HCT116 (cell line): Measurements from ENCODE around the gene THRAP3. TPM values are rescaled to one million over a fixed set of nuclear protein-coding genes. Genes with fewer than 3 reads are reported as not detected.

Experiments used
- ATAC-seq: fragments of 200-7000 bp; cut with Tn5 transposase; 2 replicates; pipeline ENCODE4 v1.9.1; 2020; ENCODE audit warnings: mild to moderate bottlenecking, moderate library complexity
- BruUV-seq: library from RNA; stranded (reverse); fragments of 400-500 nt; replicated peaks from 2 replicates; lab custom pipeline; 2021; lab: Mats Ljungman, UMichigan
- CTCF ChIA-PET: fragments of 300-600 bp; sonication (Branson Sonifier 250); formaldehyde crosslinking; loops from one replicate; lab custom pipeline; 2021; ENCODE audit warnings: antibody characterized with exemption; lab: Charles Lee
- POLR2A ChIA-PET: fragments of 300-600, 350-600 bp; sonication (Branson Sonifier 250); formaldehyde crosslinking; loops from one replicate; lab custom pipeline; 2021; ENCODE audit warnings: antibody characterized with exemption; lab: Charles Lee
- RAD21 ChIA-PET, 2 experiments: fragments of 300-600 bp; sonication (Branson Sonifier 250); formaldehyde crosslinking; loops; one replicate each; lab custom pipeline; 2023; ENCODE audit warnings: low total read pairs in 2 of 2; ENCODE audit not compliant: uncharacterized antibody in 2 of 2, unreplicated experiment in 2 of 2, low non-redundant PET in 1 of 2; lab: Charles Lee
- DNase-seq: peaks from one replicate; pipeline ENCODE4 v3.0.0-alpha.2; 2010; ENCODE audit warnings: low read depth, low spot score
- H2AFZ ChIP-seq: fragments of 200-600 bp; shearing (Covaris generic), sonication (generic); 2 replicates; pipeline ENCODE4 v1.6.1; 2017; ENCODE audit warnings: low read depth, mixed run types, mixed read lengths, antibody characterized with exemption, low read length; ENCODE audit not compliant: poor library complexity, severe bottlenecking
- H3K27ac ChIP-seq: 2 replicates; pipeline ENCODE4 v1.5.1; 2012; ENCODE audit warnings: low read depth, low read length
- H3K27me3 ChIP-seq: fragments of 200-600 bp; sonication (generic); 2 replicates; pipeline ENCODE4 v1.6.1; 2016; ENCODE audit warnings: mixed run types, low read length, mixed read lengths; ENCODE audit not compliant: insufficient read depth
- H3K36me3 ChIP-seq, 2 experiments: fragments of 200-500 bp in 1 of 2; fragments of 200-600 bp in 1 of 2; sonication (Bioruptor generic) in 1 of 2; sonication (generic) in 1 of 2; 2 replicates each; pipeline versions ENCODE4 v1.5.1 to v1.6.1; 2014 to 2016; ENCODE audit warnings: low read length in 2 of 2, inconsistent platforms in 1 of 2, mixed read lengths in 1 of 2, mixed run types in 1 of 2; ENCODE audit not compliant: insufficient read depth in 2 of 2, control insufficient read depth in 1 of 2
- H3K4me1 ChIP-seq, 2 experiments: fragments of 200-600 bp in 1 of 2; sonication (generic) in 1 of 2; 2 replicates each; pipeline versions ENCODE4 v1.5.1 to v1.6.1; 2012 to 2017; ENCODE audit warnings: low read length in 2 of 2, inconsistent platforms in 1 of 2, mild to moderate bottlenecking in 1 of 2, mixed read lengths in 1 of 2, mixed run types in 1 of 2, moderate library complexity in 1 of 2; ENCODE audit not compliant: insufficient read depth in 2 of 2, control insufficient read depth in 1 of 2
- H3K4me2 ChIP-seq: fragments of 200-600 bp; sonication (generic); 2 replicates; pipeline ENCODE4 v1.6.1; 2017; ENCODE audit warnings: mixed run types, low read length, mixed read lengths
- H3K4me3 ChIP-seq, 2 experiments: fragments of 200-600 bp in 1 of 2; sonication (generic) in 1 of 2; replicated peaks in 1 of 2; 2 replicates each; pipeline ENCODE4 v1.5.1; 2011 to 2016; ENCODE audit warnings: low read length in 2 of 2, control low read depth in 1 of 2, low read depth in 1 of 2, mild to moderate bottlenecking in 1 of 2, mixed read lengths in 1 of 2, mixed run types in 1 of 2
- H3K79me2 ChIP-seq: fragments of 200-600 bp; sonication (generic); 2 replicates; pipeline ENCODE4 v1.6.1; 2017; ENCODE audit warnings: mild to moderate bottlenecking, mixed run types, low read length, moderate library complexity, mixed read lengths; ENCODE audit not compliant: insufficient read depth
- H3K9ac ChIP-seq: fragments of 200-600 bp; sonication (generic); 2 replicates; pipeline ENCODE4 v1.6.1; 2016; ENCODE audit warnings: low read length, mixed read lengths
- H3K9me2 ChIP-seq: fragments of 200-600 bp; sonication (generic), shearing (Covaris generic); 2 replicates; pipeline ENCODE4 v1.6.1; 2017; ENCODE audit warnings: mixed run types, mild to moderate bottlenecking, moderate library complexity; ENCODE audit not compliant: insufficient read depth
- H3K9me3 ChIP-seq, 2 experiments: fragments of 200-500 bp in 1 of 2; fragments of 200-600 bp in 1 of 2; sonication (Bioruptor generic) in 1 of 2; sonication (generic) in 1 of 2; 2 replicates each; pipeline ENCODE4 v1.6.1; 2014 to 2017; ENCODE audit warnings: low read length in 2 of 2, mixed read lengths in 2 of 2, inconsistent platforms in 1 of 2, low read depth in 1 of 2, mild to moderate bottlenecking in 1 of 2, mixed run types in 1 of 2, moderate library complexity in 1 of 2; ENCODE audit not compliant: control insufficient read depth in 1 of 2, insufficient read depth in 1 of 2
- H4K20me1 ChIP-seq: fragments of 200-600 bp; sonication (generic), shearing (Covaris generic); 2 replicates; pipeline ENCODE4 v1.6.1; 2017; ENCODE audit warnings: mixed run types, mild to moderate bottlenecking, moderate library complexity; ENCODE audit not compliant: insufficient read depth
- CBX3 ChIP-seq: IDR thresholded peaks from 2 replicates; pipeline ENCODE4 v1.6.1; 2012; ENCODE audit warnings: low read depth
- CEBPB ChIP-seq: IDR thresholded peaks from 2 replicates; pipeline ENCODE4 v1.6.1; 2012; ENCODE audit warnings: low read depth
- EGR1 ChIP-seq: IDR thresholded peaks from 2 replicates; pipeline ENCODE4 v1.6.1; 2012; ENCODE audit warnings: low read depth
- ELF1 ChIP-seq: IDR thresholded peaks from 2 replicates; pipeline ENCODE4 v1.6.1; 2012; ENCODE audit warnings: low read depth, borderline replicate concordance
- EZH2 ChIP-seq: fragments of 200-600 bp; sonication (generic); IDR thresholded peaks from 2 replicates; pipeline ENCODE4 v1.6.1; 2017; ENCODE audit warnings: antibody characterized with exemption, mixed run types
- JUND ChIP-seq: IDR thresholded peaks from 2 replicates; pipeline ENCODE4 v1.6.1; 2012
- MAX ChIP-seq: IDR thresholded peaks from 2 replicates; pipeline ENCODE4 v1.6.1; 2012
- POLR2A ChIP-seq: IDR thresholded peaks from 2 replicates; pipeline ENCODE4 v1.7.0; 2011; ENCODE audit warnings: borderline replicate concordance; ENCODE audit not compliant: insufficient read depth, insufficient read length; ENCODE audit errors: extremely low read depth
- POLR2AphosphoS5 ChIP-seq: IDR thresholded peaks from 2 replicates; pipeline ENCODE4 v1.6.1; 2011; ENCODE audit warnings: mild to moderate bottlenecking, low read depth, low read length, moderate library complexity
- RAD21 ChIP-seq: IDR thresholded peaks from 2 replicates; pipeline ENCODE4 v1.6.1; 2012; ENCODE audit warnings: low read depth, mild to moderate bottlenecking
- SP1 ChIP-seq: IDR thresholded peaks from 2 replicates; pipeline ENCODE4 v1.6.1; 2012; ENCODE audit warnings: low read depth
- SRF ChIP-seq: IDR thresholded peaks from 2 replicates; pipeline ENCODE4 v1.6.1; 2012; ENCODE audit warnings: low read depth
- YY1 ChIP-seq: IDR thresholded peaks from 2 replicates; pipeline ENCODE4 v1.6.1; 2011; ENCODE audit warnings: low read length, low read depth, moderate library complexity, mild to moderate bottlenecking; ENCODE audit not compliant: insufficient replicate concordance; ENCODE audit errors: extremely low read depth
- ZBTB33 ChIP-seq: IDR thresholded peaks from 2 replicates; pipeline ENCODE4 v1.6.1; 2011; ENCODE audit warnings: mild to moderate bottlenecking, low read length, moderate library complexity; ENCODE audit not compliant: insufficient replicate concordance; ENCODE audit errors: extremely low read depth
- ZFX ChIP-seq: fragments of 450-650 bp; IDR thresholded peaks from 2 replicates; pipeline ENCODE4 v1.6.1; 2017
- ZNF274 ChIP-seq: fragments of 200-500 bp; sonication (Bioruptor generic); IDR thresholded peaks from 2 replicates; pipeline ENCODE4 v1.6.1; 2014; ENCODE audit warnings: mild to moderate bottlenecking, low read depth, low read length, inconsistent platforms
- intact Hi-C: fragments of 100-400 bp; cut with micrococcal nuclease; formaldehyde crosslinking; loops from 2 replicates; pipeline ENCODE4 v1.10.0; 2022
- total RNA-seq: library from RNA; stranded (reverse); gene quantifications from one replicate; pipeline ENCODE4 v1.2.1, GENCODE V29; 2021; ENCODE audit not compliant: unreplicated experiment

THRAP3 gene
- total RNA-seq, 1 experiment from 2014 or later, result 144 TPM

GRCh38 chr1:36324353-36324703, 100.1 kb downstream of the THRAP3 start:
- BruUV-seq, result no TSS peak
- Histone ChIP-seq H3K4me1 (peaks cover 26 to 72% of the 10 kb centered on the region in 2 experiments), H3K79me2 (peaks cover 11% of the 10 kb centered on the region; the same call in 1 of the 2 replicates), H3K9ac (no peak overlapping the region), H3K9me2 (no peaks in the 10 kb centered on the region), H3K27ac (no peak overlapping the region; the same call in 1 of the 2 replicates), H3K4me3 (no peak overlapping the region), H2AFZ (no peak overlapping the region), H3K36me3 (no peaks in the 10 kb centered on the region), H3K4me2 (peak overlapping the region; percentile 87), H3K9me3 (no peaks in the 10 kb centered on the region), H4K20me1 (no peaks in the 10 kb centered on the region), H3K27me3 (no peaks in the 10 kb centered on the region)
- ChIA-PET POLR2A (interaction anchor here (0.7 kb wide), 1 partner anchor 150 kb away, joined by 6 read pairs; no protein-coding TSS in a partner anchor), RAD21 (no interaction called here), CTCF (interaction anchor here (1.7 kb wide), 1 partner anchor 24 kb away, joined by 5 read pairs; no protein-coding TSS in a partner anchor)
- no peak for ATAC-seq
- intact Hi-C loops, result no loop called here
- no peak for DNase-seq
- no peak for TF ChIP-seq ZNF274
- TF ChIP-seq POLR2A, result no peak
- no peak for TF ChIP-seq SP1
- TF ChIP-seq ELF1, result no peak
- TF ChIP-seq RAD21, result no peak
- no peak for TF ChIP-seq CBX3
- no peak for TF ChIP-seq ZBTB33
- TF ChIP-seq YY1, result no peak
- no peak for TF ChIP-seq POLR2AphosphoS5
- TF ChIP-seq EGR1, result no peak
- TF ChIP-seq MAX, result no peak
- TF ChIP-seq ZFX, result no peak
- TF ChIP-seq SRF, result no peak
- no peak for TF ChIP-seq JUND
- no peak for TF ChIP-seq EZH2
- TF ChIP-seq CEBPB, result no peak
